ENCODE data around the gene CSMD2.
A peak's percentile ranks its signal among the peaks of the same experiment; 100 is the strongest.

The CSMD2 gene

DNA sequence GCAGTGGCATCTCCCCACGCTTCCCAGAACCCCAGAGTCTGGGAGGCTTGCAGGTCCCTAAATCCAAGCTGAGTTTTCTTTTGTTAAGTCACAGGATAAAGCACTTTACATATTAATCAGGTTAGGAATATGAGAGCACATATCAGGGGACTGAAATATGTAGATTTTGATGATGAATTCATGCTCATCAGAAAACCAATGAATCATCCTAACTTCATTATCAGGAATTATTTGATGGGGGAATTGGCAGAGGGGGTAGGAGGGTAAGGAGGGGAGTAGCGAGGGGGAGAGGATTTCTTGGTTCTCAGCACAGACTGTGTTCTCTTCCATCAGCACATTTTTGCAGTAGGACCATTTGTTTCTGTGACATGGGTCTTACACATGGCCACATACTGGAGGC, 269.1 kb downstream of the CSMD2 start:
- H3K4me3 Mint-ChIP-seq = no peak overlapping the region
- no peak overlapping the region for H3K27ac Mint-ChIP-seq
- ATAC-seq (replicated peaks) = no peak
- H3K36me3 Mint-ChIP-seq (ENCODE audit: insufficient read depth) = no peaks in the 10 kb centered on the region
- H3K4me1 Mint-ChIP-seq (ENCODE audit: low read depth in 2 of 2) = no peaks in the 10 kb centered on the region
- H3K9me3 Mint-ChIP-seq = no peaks in the 10 kb centered on the region
- H3K27me3 Mint-ChIP-seq = peaks cover 30 to 33% of the 10 kb centered on the region in 2 donors
- DNase-seq = no peak

DNA sequence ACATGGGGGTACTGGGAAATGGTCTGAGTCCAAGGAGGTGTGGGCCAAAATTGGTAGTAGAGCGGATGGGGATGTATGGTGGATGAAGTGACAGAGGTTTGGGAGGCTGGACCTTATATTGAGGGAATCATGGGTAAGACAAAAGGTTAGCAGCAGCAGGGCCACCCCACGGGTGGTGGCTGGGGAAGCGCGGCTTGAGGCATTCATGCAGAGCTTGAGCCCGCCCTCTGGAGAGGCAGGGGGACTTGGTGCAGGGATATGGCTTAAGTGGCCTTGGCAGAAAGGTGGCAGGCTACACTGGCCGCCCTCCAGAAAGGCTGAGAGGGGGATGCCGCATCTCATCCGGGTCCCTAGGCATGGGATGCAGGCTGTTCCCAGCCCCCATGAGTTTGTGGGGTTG, 269.6 kb downstream of the CSMD2 start:
- DNase-seq (no peak), ATAC-seq (replicated peaks) (no peak)
- H3K36me3 Mint-ChIP-seq (ENCODE audit: insufficient read depth) = no peaks in the 10 kb centered on the region
- no peaks in the 10 kb centered on the region for H3K9me3 Mint-ChIP-seq
- no peak overlapping the region for H3K27ac Mint-ChIP-seq
- H3K4me1 Mint-ChIP-seq (ENCODE audit: low read depth in 2 of 2) = no peaks in the 10 kb centered on the region
- peaks cover 30 to 33% of the 10 kb centered on the region in 2 donors for H3K27me3 Mint-ChIP-seq
- no peak overlapping the region for H3K4me3 Mint-ChIP-seq

DNA sequence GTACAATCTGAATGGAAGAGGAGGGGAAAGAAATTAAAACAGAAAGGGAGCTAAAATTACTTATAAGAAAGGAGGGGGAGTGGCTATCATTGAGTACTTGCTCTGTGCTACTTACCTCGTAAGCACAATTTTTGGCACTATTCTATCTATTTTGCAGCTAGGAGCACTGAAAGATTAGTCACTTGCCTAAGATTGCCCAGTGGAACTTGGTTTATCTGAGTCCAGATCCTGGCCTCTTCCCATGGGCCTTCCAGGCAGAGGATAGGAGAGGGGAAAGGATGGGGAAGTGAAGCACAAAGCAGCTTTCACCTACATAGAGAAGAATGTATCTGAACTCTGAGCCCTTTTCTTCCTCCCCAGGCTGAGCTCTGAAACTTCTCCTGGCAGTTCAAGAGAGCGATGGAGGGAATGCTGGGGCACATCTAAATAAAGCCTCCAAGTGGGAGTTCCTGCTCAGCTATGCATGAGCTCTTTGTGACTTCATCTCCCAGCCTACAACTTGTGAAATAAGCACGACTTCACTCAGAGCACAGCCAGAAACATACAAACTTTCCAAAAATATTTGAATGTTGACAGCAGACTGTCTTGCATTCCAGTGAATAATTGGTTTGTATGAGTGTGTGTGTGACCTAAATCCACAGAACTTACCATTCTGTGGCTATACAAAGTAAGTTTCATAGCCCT, 271.7 kb downstream of the CSMD2 start:
- Mint-ChIP-seq H3K4me1 (ENCODE audit: low read depth in 2 of 2) (no peaks in the 10 kb centered on the region), H3K9me3 (no peaks in the 10 kb centered on the region), H3K36me3 (ENCODE audit: insufficient read depth) (no peaks in the 10 kb centered on the region), H3K27me3 (peaks cover 30 to 33% of the 10 kb centered on the region in 2 donors), H3K4me3 (no peak overlapping the region), H3K27ac (no peak overlapping the region)
- DNase-seq (no peak), ATAC-seq (replicated peaks) (no peak)

DNA sequence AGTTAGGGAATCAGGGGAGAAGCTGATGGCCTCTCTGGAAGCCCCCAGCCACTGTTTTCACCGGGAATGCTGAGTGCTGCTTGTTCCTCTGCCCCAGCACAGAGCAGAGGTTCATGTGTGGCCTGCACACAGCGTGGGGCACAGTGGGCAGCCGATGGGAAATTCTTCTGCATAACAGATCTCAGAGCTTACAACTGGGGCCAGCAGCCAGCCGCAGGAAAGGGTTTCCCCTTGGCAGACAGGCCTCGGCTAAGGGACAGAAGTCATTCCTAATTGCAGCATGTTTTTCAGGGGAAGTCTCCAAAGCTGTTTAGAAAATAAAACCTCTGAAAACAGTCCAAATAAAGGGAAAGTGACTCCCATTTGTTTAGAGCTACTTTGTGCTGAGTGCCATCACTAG, 278.5 kb downstream of the CSMD2 start:
- H3K9me3 Mint-ChIP-seq = no peaks in the 10 kb centered on the region
- H3K27ac Mint-ChIP-seq = no peak overlapping the region
- H3K27me3 Mint-ChIP-seq = peaks cover 26 to 32% of the 10 kb centered on the region in 2 donors
- DNase-seq (no peak), ATAC-seq (replicated peaks) (no peak)
- H3K4me1 Mint-ChIP-seq (ENCODE audit: low read depth in 2 of 2) = no peaks in the 10 kb centered on the region
- no peak overlapping the region for H3K4me3 Mint-ChIP-seq
- no peaks in the 10 kb centered on the region for H3K36me3 Mint-ChIP-seq (ENCODE audit: insufficient read depth)

DNA sequence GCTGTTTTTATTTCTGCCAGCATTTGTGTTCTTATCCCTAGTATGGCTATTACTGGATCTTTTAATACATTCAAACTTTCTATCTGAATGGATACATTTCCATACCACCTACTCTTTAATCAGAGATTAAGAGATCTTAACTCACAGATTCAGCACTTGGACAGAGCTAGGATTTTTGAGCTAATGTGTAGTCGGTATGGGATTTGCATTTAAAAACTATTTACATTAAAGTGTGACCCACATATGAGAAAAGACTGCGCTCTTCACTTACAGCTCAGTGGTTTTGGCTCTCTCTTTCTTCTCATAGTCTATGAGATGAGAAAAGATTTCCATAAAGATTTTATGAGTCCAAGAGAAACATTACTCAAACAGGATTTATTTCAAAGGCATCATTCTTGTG, 284.7 kb downstream of the CSMD2 start:
- H3K27me3 Mint-ChIP-seq = peaks cover 45 to 54% of the 10 kb centered on the region in 2 donors
- H3K9me3 Mint-ChIP-seq = no peaks in the 10 kb centered on the region
- H3K27ac Mint-ChIP-seq = no peak overlapping the region
- no peak overlapping the region for H3K4me3 Mint-ChIP-seq
- no peaks in the 10 kb centered on the region for H3K36me3 Mint-ChIP-seq (ENCODE audit: insufficient read depth)
- no peak for DNase-seq
- no peak for ATAC-seq (replicated peaks)
- H3K4me1 Mint-ChIP-seq (ENCODE audit: low read depth in 2 of 2) = no peaks in the 10 kb centered on the region

DNA sequence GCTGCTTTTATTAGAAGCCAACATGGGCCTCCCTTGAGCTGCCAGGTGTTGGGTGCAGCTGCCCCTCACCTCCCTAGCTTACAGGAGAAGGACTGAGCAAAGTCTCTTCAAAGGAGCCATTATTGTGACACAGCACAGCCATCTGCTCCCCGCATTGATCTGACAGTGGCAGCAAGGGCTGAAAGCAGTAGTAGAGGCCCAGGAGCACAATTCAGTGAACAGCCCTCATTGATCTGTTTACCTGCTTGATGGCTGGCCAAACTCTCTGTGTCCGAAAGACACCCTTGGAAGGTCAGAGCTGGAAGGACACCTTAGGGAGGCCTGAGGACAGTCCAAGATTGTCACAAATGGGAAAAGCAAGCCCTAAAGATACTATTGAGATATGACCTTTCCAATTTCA, 286.6 kb downstream of the CSMD2 start:
- Mint-ChIP-seq H3K36me3 (ENCODE audit: insufficient read depth) (no peaks in the 10 kb centered on the region), H3K27ac (no peak overlapping the region), H3K4me3 (no peak overlapping the region), H3K9me3 (no peaks in the 10 kb centered on the region), H3K4me1 (ENCODE audit: low read depth in 2 of 2) (no peaks in the 10 kb centered on the region), H3K27me3 (peaks cover 45 to 55% of the 10 kb centered on the region in 2 donors)
- DNase-seq (no peak), ATAC-seq (replicated peaks) (no peak)

DNA sequence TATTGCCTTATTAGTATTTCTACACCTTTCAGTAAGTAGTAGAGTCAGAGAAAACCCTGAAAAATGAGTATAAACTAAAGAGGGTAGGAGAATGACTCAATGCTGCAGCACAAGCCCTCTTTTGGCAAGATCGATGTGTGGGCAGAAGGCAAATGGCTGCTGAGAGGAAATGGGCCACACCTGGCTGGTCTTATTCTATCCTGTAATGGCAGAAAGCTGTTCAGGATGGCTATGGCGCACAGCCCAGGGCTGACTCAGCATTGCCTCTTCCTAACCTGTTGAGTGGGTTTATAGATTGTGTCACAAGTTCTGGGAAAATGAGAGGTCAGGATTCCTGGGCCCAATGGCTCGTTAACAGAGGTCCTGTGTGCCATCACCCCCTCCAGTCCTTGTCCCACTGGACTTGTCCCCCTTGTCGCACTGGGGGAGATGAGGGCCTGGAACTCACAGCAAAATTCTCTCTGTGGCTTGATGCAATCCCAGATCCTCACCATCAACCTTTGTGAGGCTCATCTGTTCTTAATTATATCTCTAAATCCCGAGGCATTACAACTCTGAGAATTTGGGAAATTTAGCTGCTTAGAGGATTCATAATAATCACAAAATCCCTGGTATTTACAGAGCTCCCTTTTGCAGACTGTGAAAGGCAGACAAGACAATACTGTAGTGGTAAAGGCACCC, 287.9 kb downstream of the CSMD2 start:
- H3K27ac Mint-ChIP-seq = no peak overlapping the region
- ATAC-seq (replicated peaks) = no peak
- no peak for DNase-seq

DNA sequence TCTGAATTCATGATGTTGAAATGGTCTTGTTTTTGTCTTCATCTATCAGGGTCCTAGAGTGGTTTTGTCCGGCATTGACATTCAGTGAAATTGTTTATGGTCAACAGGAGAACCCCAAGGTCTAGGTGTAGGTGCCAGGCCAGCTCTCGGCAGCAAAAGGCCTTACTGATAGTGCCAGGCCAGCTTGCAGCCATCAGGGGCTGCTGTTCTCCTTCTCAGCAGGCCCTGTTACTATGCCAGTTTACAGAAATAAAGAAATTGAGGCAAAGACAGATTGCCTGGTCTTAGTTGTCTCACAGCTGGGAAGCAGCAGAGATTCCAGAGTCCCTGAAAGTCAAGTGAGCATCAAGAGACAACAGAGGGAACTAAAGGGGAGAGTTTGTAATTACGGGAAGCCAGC, 289.2 kb downstream of the CSMD2 start:
- no peak for DNase-seq
- peaks cover 0 to 2% of the 10 kb centered on the region in 2 donors for H3K4me1 Mint-ChIP-seq (ENCODE audit: low read depth in 2 of 2)
- H3K27ac Mint-ChIP-seq = no peak overlapping the region
- H3K27me3 Mint-ChIP-seq = peaks cover 43 to 52% of the 10 kb centered on the region in 2 donors
- no peak for ATAC-seq (replicated peaks)
- no peaks in the 10 kb centered on the region for H3K36me3 Mint-ChIP-seq (ENCODE audit: insufficient read depth)
- H3K9me3 Mint-ChIP-seq = no peaks in the 10 kb centered on the region
- H3K4me3 Mint-ChIP-seq = no peak overlapping the region

More for the DNA sequence above, 287.9 kb downstream of the CSMD2 start:
- Mint-ChIP-seq H3K27me3 (peaks cover 47 to 52% of the 10 kb centered on the region in 2 donors), H3K9me3 (no peaks in the 10 kb centered on the region), H3K36me3 (ENCODE audit: insufficient read depth) (no peaks in the 10 kb centered on the region), H3K4me1 (ENCODE audit: low read depth in 2 of 2) (no peaks in the 10 kb centered on the region), H3K4me3 (no peak overlapping the region)

DNA sequence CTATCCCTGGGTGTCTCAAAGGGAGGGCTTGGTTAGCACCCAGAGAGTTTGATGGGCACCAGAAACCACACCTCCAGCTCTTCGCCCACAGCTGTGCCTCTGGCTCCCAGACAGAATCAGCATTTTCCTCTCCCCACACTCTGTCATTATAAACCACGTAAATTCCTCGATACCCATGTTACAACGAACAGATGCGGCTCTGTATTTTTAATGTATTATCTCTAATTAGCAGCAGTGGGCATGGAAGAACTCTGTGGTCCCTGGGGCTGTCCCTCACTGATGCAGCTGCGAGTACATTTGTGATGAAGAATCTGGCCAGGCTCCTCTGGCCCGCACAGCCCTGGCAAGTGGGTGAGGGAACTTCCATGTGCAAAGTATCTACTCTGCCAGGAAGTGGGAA, 290.4 kb downstream of the CSMD2 start:
- H3K4me3 Mint-ChIP-seq = no peak overlapping the region
- peaks cover 40 to 50% of the 10 kb centered on the region in 2 donors for H3K27me3 Mint-ChIP-seq
- H3K27ac Mint-ChIP-seq = no peak overlapping the region
- H3K9me3 Mint-ChIP-seq = no peaks in the 10 kb centered on the region
- H3K36me3 Mint-ChIP-seq (ENCODE audit: insufficient read depth) = no peaks in the 10 kb centered on the region
- ATAC-seq (replicated peaks) = no peak
- H3K4me1 Mint-ChIP-seq (ENCODE audit: low read depth in 2 of 2) = peaks cover 0 to 2% of the 10 kb centered on the region in 2 donors
- DNase-seq = no peak

DNA sequence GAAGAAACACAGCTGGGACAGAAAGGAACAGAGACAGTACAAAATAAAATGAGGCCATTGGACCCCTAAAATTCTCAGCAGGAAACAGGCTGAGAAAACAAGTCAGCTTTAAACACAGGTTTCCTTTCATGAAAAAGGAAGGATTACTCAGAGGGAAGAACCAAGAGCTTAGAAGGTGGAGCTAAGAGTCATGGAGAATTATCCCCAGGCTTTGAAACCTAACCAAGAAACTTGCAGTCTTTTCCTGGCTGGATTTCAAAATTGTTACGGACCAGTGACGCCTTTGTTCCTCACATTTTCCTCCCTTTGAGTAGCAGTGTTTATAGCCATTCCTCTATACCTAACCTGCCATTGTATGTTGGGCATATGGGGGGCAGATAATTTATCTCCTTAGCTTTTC, 292.3 kb downstream of the CSMD2 start:
- H3K27ac Mint-ChIP-seq = no peak overlapping the region
- DNase-seq (no peak), ATAC-seq (replicated peaks) (no peak)
- H3K9me3 Mint-ChIP-seq = no peaks in the 10 kb centered on the region
- no peaks in the 10 kb centered on the region for H3K36me3 Mint-ChIP-seq (ENCODE audit: insufficient read depth)
- peaks cover 34 to 41% of the 10 kb centered on the region in 2 donors for H3K27me3 Mint-ChIP-seq
- H3K4me3 Mint-ChIP-seq = no peak overlapping the region
- peaks cover 0 to 4% of the 10 kb centered on the region in 2 donors for H3K4me1 Mint-ChIP-seq (ENCODE audit: low read depth in 2 of 2)

DNA sequence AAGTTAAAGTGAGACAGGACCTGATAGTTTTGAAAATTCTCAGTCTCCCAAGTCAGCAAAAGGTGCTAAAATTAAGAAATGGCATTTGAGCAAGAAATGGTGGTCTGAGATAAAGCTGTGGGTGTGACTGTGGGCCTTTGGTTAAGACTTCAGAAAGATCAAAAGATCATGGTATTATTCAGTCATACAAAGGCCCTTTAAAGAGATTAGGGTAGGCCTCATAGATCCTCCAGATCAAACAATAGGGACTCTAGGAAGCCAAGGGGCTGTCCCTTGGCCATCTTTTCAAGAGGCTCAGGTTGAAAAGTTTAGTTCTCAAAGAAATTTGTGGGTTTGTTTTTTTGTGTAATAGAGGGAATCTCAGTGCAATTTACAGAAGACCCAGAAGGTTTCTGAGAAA, 292.8 kb downstream of the CSMD2 start:
- Mint-ChIP-seq H3K27ac (no peak overlapping the region), H3K27me3 (peaks cover 30 to 37% of the 10 kb centered on the region in 2 donors), H3K4me3 (no peak overlapping the region), H3K4me1 (ENCODE audit: low read depth in 2 of 2) (peaks cover 0 to 7% of the 10 kb centered on the region in 2 donors), H3K9me3 (no peaks in the 10 kb centered on the region), H3K36me3 (ENCODE audit: insufficient read depth) (no peaks in the 10 kb centered on the region)
- DNase-seq = no peak
- no peak for ATAC-seq (replicated peaks)

DNA sequence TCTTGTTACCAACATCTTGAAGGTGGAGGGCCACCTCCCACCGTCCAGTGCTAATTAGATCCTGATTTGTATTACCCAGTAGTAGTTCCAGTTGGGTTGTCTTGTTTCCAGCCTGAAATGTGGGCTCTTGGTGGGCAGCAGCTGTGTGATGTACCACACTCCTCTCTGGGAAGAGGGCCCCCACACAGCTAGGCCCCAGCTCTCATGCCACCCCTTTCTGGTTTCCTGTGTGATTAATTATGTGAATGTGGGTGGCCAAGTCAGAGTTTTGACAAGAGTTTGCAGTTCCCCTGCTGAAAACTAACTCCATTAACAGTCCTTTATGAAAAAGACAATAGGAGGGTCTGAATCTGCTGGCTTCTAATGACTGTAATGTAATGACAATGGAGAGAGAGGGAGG, 297.3 kb downstream of the CSMD2 start:
- Mint-ChIP-seq H3K36me3 (ENCODE audit: insufficient read depth) (no peaks in the 10 kb centered on the region), H3K4me1 (ENCODE audit: low read depth in 2 of 2) (peaks cover 0 to 7% of the 10 kb centered on the region in 2 donors), H3K9me3 (no peaks in the 10 kb centered on the region), H3K27ac (no peak overlapping the region), H3K4me3 (peak overlapping the region in 1 of 2 donors; percentile 18), H3K27me3 (peaks cover 20 to 29% of the 10 kb centered on the region in 2 donors)
- DNase-seq (no peak), ATAC-seq (replicated peaks) (peak; percentile 24)

DNA sequence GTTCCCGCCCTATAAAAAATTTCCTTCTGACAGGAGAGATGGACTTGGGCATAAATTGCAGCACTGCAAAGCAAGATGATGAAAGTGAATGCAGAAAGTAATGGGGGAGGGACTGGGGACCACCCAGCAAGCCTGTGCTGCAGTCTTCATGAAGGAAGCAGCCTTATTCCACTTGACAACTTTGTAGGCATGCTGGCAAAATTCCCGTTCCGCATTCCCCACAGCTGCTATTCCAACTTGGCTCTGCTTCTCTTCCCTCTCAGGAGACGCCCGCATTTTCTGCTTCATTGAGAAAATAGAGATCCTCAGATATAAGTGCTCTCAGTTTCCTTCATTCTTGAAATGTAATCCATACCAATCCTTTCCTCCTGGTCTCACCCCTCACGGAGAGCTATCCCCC, 298.7 kb downstream of the CSMD2 start:
- Mint-ChIP-seq H3K4me1 (ENCODE audit: low read depth in 2 of 2) (peaks cover 0 to 5% of the 10 kb centered on the region in 2 donors), H3K4me3 (no peak overlapping the region), H3K36me3 (ENCODE audit: insufficient read depth) (no peaks in the 10 kb centered on the region), H3K9me3 (no peaks in the 10 kb centered on the region), H3K27ac (no peak overlapping the region), H3K27me3 (peaks cover 26 to 43% of the 10 kb centered on the region in 2 donors)
- DNase-seq = no peak
- no peak for ATAC-seq (replicated peaks)

Measured in effector memory CD8-positive, alpha-beta T cell (primary cell).